Naive thymus-derived CD4-positive, alpha-beta T cell (primary cell): Measurements from ENCODE around the gene RABGAP1. TPM values are rescaled to one million over a fixed set of nuclear protein-coding genes. Genes with fewer than 3 reads are reported as not detected.

ENCODE experiments used
- ATAC-seq: fragments of 150-1000 bp; cut with Tn5 transposase; 2 replicates; pipeline ENCODE4 v1.10.0; 2021; ENCODE audit warnings: mild to moderate bottlenecking, moderate library complexity
- CTCF ChIA-PET: fragments of 350-600 bp; sonication (Branson Sonifier 250); formaldehyde crosslinking; loops from one replicate; lab custom pipeline; 2021; ENCODE audit warnings: antibody characterized with exemption; lab: Charles Lee
- POLR2A ChIA-PET: fragments of 350-600 bp; sonication (Branson Sonifier 250); formaldehyde crosslinking; loops from one replicate; lab custom pipeline; 2021; ENCODE audit warnings: antibody characterized with exemption, inconsistent platforms; lab: Charles Lee
- DNase-seq, 9 donors: peaks; one replicate each; pipeline versions ENCODE4 v3.0.0 to v3.0.0-alpha.2; 2020 to 2022; ENCODE audit warnings: mixed read lengths in 1 of 9
- H3K27ac ChIP-seq: one replicate; pipeline ENCODE4 v1.7.0; 2013; ENCODE audit warnings: mild to moderate bottlenecking, low read depth, low read length, moderate library complexity
- H3K27me3 ChIP-seq, 2 donors: one replicate each; pipeline ENCODE4 v1.7.0; 2013; ENCODE audit warnings: low read length in 2 of 2, mild to moderate bottlenecking in 2 of 2, moderate library complexity in 2 of 2; ENCODE audit not compliant: control insufficient read depth in 2 of 2, insufficient read depth in 2 of 2
- H3K36me3 ChIP-seq, 3 experiments: 1 replicate in 2 of 3; 2 replicates in 1 of 3; pipeline ENCODE4 v1.7.0; 2013; ENCODE audit warnings: low read length in 3 of 3, mild to moderate bottlenecking in 3 of 3, moderate library complexity in 1 of 3; ENCODE audit not compliant: insufficient read depth in 3 of 3, control insufficient read depth in 2 of 3
- H3K4me1 ChIP-seq, 2 donors: one replicate each; pipeline ENCODE4 v1.7.0; 2013; ENCODE audit warnings: low read length in 2 of 2, mild to moderate bottlenecking in 2 of 2, moderate library complexity in 1 of 2; ENCODE audit not compliant: control insufficient read depth in 2 of 2, insufficient read depth in 2 of 2
- H3K4me3 ChIP-seq: 2 replicates; pipeline ENCODE4 v1.7.0; 2013; ENCODE audit warnings: mild to moderate bottlenecking, low read length
- H3K9me3 ChIP-seq, 3 experiments: 1 replicate in 2 of 3; 2 replicates in 1 of 3; pipeline ENCODE4 v1.7.0; 2013; ENCODE audit warnings: low read length in 3 of 3; ENCODE audit not compliant: control insufficient read depth in 2 of 3
- H3K27ac Mint-ChIP-seq, 9 donors: one replicate each; pipeline ENCODE4 v1.8.0; 2020 to 2022; ENCODE audit warnings: mixed read lengths in 9 of 9, mild to moderate bottlenecking in 8 of 9, moderate library complexity in 5 of 9, inconsistent platforms in 2 of 9
- H3K27me3 Mint-ChIP-seq, 5 donors: one replicate each; pipeline ENCODE4 v1.8.0; 2021 to 2022; ENCODE audit warnings: mixed read lengths in 5 of 5, mild to moderate bottlenecking in 1 of 5
- H3K36me3 Mint-ChIP-seq, 5 donors: one replicate each; pipeline ENCODE4 v1.8.0; 2020 to 2022; ENCODE audit warnings: mixed read lengths in 5 of 5, mild to moderate bottlenecking in 3 of 5, inconsistent platforms in 1 of 5
- H3K4me1 Mint-ChIP-seq, 7 donors: one replicate each; pipeline ENCODE4 v1.8.0; 2020 to 2022; ENCODE audit warnings: mixed read lengths in 7 of 7, mild to moderate bottlenecking in 3 of 7, inconsistent platforms in 1 of 7
- H3K4me3 Mint-ChIP-seq, 10 donors: one replicate each; pipeline ENCODE4 v1.8.0; 2020 to 2022; ENCODE audit warnings: mild to moderate bottlenecking in 10 of 10, mixed read lengths in 10 of 10, moderate library complexity in 6 of 10, inconsistent platforms in 2 of 10
- H3K9me3 Mint-ChIP-seq, 11 donors: one replicate each; pipeline ENCODE4 v1.8.0; 2020 to 2022; ENCODE audit warnings: mixed read lengths in 11 of 11, mild to moderate bottlenecking in 4 of 11, inconsistent platforms in 1 of 11, moderate library complexity in 1 of 11
- intact Hi-C, 2 donors: fragments of 100-400 bp; cut with micrococcal nuclease; formaldehyde crosslinking; loops; one replicate each; pipeline ENCODE4 v1.15.1; 2023
- polyA plus RNA-seq, 2 donors: library from polyadenylated mRNA; unstranded; fragments of 300-500 nt; fragmentation: Illumina TruSeq; gene quantifications; one replicate each; pipeline ENCODE4 v1.2.3, GENCODE V29; 2021
- total RNA-seq, 6 experiments: library from RNA in 5 of 6; stranded (reverse) in 5 of 6; gene quantifications; 1 replicate in 5 of 6; 2 replicates in 1 of 6; pipeline ENCODE4 v1.2.3 and lab custom pipeline; 2021 to 2026

Gene RABGAP1
- total and polyA plus RNA-seq, 7 experiments from 2014 or later: 25.5 to 45.7 (median 34.1) TPM

- H3K4me3 ChIP-seq: no peak overlapping the region
- ChIA-PET CTCF (interaction anchor here (1.4 kb wide), 1 partner anchor 214 kb away, joined by 5 read pairs; no protein-coding TSS in a partner anchor), POLR2A (interaction anchor here (0.8 kb wide), 1 partner anchor 99 kb away, joined by 3 read pairs; no protein-coding TSS in a partner anchor)
- H3K36me3 ChIP-seq: peaks cover 0 to 31% (median 0%) of the 10 kb centered on the region in 3 experiments
- H3K4me1 ChIP-seq: no peaks in the 10 kb centered on the region
- no peaks in the 10 kb centered on the region for H3K9me3 Mint-ChIP-seq
- no peak overlapping the region for H3K4me3 Mint-ChIP-seq
- peaks cover 0 to 24% (median 15%) of the 10 kb centered on the region in 5 donors for H3K36me3 Mint-ChIP-seq
- ATAC-seq (no peak), DNase-seq (no peak)
- no peaks in the 10 kb centered on the region for H3K9me3 ChIP-seq
- no peaks in the 10 kb centered on the region for H3K27me3 ChIP-seq
- no peaks in the 10 kb centered on the region for H3K27me3 Mint-ChIP-seq
- intact Hi-C loops: no loop called here
- peaks cover 0 to 6% (median 0%) of the 10 kb centered on the region in 7 donors for H3K4me1 Mint-ChIP-seq
- H3K27ac ChIP-seq: no peak overlapping the region
- no peak overlapping the region for H3K27ac Mint-ChIP-seq
Measured at GRCh38 chr9:123135430-123135829, 194.6 kb downstream of the RABGAP1 start.

DNA sequence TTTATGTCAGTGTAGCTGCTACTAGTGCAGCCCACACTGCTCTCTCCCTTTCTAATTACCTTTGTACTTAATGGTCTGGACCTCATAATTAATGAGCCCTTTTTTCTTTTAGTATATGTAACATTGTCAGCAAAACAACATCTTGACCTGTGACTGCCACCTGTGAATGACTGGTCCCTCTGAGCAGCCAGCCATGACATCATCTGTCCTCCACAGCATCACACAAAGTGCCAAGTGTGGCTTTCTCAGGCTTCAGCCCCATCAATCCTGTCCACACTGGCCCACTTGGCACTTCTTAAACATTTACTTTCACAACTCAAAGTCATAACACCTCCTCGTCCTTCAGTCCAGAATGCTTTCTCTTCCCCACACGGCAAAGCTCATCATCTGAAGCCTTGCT is 197.3 kb downstream of the RABGAP1 start:
- peaks cover 0 to 10% (median 0%) of the 10 kb centered on the region in 3 experiments for H3K36me3 ChIP-seq
- Mint-ChIP-seq H3K27me3 (no peaks in the 10 kb centered on the region), H3K27ac (peak overlapping the region in 1 of 9 donors; percentile 11), H3K36me3 (peaks cover 2 to 36% (median 15%) of the 10 kb centered on the region in 5 donors), H3K4me3 (no peak overlapping the region), H3K4me1 (peaks cover 0 to 6% (median 0%) of the 10 kb centered on the region in 7 donors), H3K9me3 (no peaks in the 10 kb centered on the region)
- H3K27ac ChIP-seq: no peak overlapping the region
- CTCF ChIA-PET: no interaction called here
- ATAC-seq (no peak), DNase-seq (no peak)
- POLR2A ChIA-PET: no interaction called here
- H3K4me1 ChIP-seq: no peaks in the 10 kb centered on the region
- H3K4me3 ChIP-seq: no peak overlapping the region
- no peaks in the 10 kb centered on the region for H3K9me3 ChIP-seq
- intact Hi-C loops: no loop called here
- no peaks in the 10 kb centered on the region for H3K27me3 ChIP-seq

DNA sequence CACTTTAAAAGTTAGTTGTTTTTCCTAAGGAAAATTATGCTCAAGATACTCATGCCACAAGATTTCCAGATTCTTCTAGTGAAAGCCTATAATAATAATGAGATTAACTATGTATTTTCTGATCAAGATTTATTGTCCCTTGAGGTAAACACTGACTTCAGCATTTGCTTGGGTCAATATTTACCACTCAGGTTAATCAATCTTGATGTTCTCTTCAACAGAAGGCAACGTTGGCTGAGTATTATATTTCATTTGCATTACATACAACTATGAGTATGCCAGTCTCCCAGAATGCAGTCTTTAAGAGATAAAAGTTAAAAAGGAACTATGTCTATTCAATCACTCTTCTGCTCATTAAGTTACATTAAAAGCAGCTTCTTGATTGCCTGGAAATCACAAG is 208.2 kb downstream of the RABGAP1 start:
- Mint-ChIP-seq H3K4me1 (no peaks in the 10 kb centered on the region), H3K27ac (no peak overlapping the region), H3K27me3 (no peaks in the 10 kb centered on the region), H3K36me3 (peaks cover 0 to 40% (median 22%) of the 10 kb centered on the region in 5 donors), H3K9me3 (peaks cover 0 to 1% (median 0%) of the 10 kb centered on the region in 11 donors), H3K4me3 (no peak overlapping the region)
- no peaks in the 10 kb centered on the region for H3K4me1 ChIP-seq
- H3K27me3 ChIP-seq: no peaks in the 10 kb centered on the region
- H3K4me3 ChIP-seq: no peak overlapping the region
- DNase-seq (no peak), ATAC-seq (no peak)
- POLR2A ChIA-PET: no interaction called here
- intact Hi-C loops: no loop called here
- H3K36me3 ChIP-seq: peaks cover 0 to 10% (median 0%) of the 10 kb centered on the region in 3 experiments
- CTCF ChIA-PET: no interaction called here
- no peaks in the 10 kb centered on the region for H3K9me3 ChIP-seq
- H3K27ac ChIP-seq: no peak overlapping the region

DNA sequence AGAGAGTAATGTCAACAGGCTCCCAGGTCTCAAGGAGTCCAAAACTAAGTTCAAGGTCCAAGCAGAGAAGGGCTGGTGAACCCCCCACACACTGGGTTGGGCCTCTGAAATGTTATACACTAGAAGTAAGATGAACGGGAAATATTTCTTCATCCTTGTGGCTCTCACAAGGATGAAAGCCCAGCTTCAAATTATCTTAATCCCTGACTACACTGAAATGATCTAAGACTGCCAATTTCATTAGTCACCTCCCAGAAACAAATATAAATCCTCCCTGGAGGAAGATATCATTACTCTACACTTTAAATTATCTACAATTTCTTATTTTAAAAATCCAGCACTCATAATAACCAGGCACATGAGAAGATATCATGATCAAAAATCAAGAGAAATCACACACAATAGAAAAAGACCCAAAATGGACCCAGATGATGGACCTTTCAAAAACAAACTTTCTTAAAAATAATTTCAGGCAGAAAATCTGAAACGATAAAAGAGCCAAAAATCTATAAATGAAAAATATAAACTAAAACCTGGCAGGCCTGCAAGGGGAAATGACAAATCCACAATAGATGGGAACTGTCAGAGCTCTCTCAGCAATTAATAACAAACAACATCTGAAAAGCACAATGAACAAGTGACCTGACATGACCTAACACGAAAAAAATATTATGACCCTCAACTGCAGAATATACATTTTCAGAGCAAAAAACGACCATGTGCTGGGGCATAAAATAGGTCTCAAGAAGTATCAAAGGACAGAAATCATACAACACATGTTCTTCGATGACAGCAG is 210.1 kb downstream of the RABGAP1 start:
- H3K9me3 ChIP-seq: no peaks in the 10 kb centered on the region
- CTCF ChIA-PET: interaction anchor here (0.7 kb wide), 1 partner anchor 1635 kb away, joined by 3 read pairs; no protein-coding TSS in a partner anchor

More for the DNA sequence above, 210.1 kb downstream of the RABGAP1 start:
- no peak overlapping the region for H3K4me3 Mint-ChIP-seq
- POLR2A ChIA-PET: no interaction called here
- Histone ChIP-seq H3K27me3 (no peaks in the 10 kb centered on the region), H3K27ac (no peak overlapping the region), H3K36me3 (peaks cover 0 to 22% (median 0%) of the 10 kb centered on the region in 3 experiments), H3K4me3 (no peak overlapping the region), H3K4me1 (no peaks in the 10 kb centered on the region)
- no peak overlapping the region for H3K27ac Mint-ChIP-seq
- intact Hi-C loops: no loop called here
- no peak for ATAC-seq
- peaks cover 0 to 1% (median 0%) of the 10 kb centered on the region in 11 donors for H3K9me3 Mint-ChIP-seq
- H3K27me3 Mint-ChIP-seq: no peaks in the 10 kb centered on the region
- DNase-seq: no peak
- peaks cover 0 to 34% (median 17%) of the 10 kb centered on the region in 5 donors for H3K36me3 Mint-ChIP-seq
- H3K4me1 Mint-ChIP-seq: no peaks in the 10 kb centered on the region

Other genes with a start within 250 kb of the RABGAP1 start
- gene OR1L4, start 217.0 kb upstream of the RABGAP1 start, total RNA-seq: not detected
- not detected for gene OR1L4, start 217.0 kb upstream of the RABGAP1 start, polyA plus RNA-seq
- gene OR1L6, start 198.7 kb upstream of the RABGAP1 start, total RNA-seq: not detected
- gene OR1L6, start 198.7 kb upstream of the RABGAP1 start, polyA plus RNA-seq: not detected
- not detected for gene OR5C1, start 152.1 kb upstream of the RABGAP1 start, total RNA-seq
- not detected for gene OR5C1, start 152.1 kb upstream of the RABGAP1 start, polyA plus RNA-seq
- gene OR1K1, start 140.9 kb upstream of the RABGAP1 start, total RNA-seq: not detected
- not detected for gene OR1K1, start 140.9 kb upstream of the RABGAP1 start, polyA plus RNA-seq
- gene PDCL, start 112.4 kb upstream of the RABGAP1 start, total RNA-seq: 10 to 100 TPM; 13.6 to 25.8 (median 18.1) TPM
- 10 to 100 TPM in 1 of 2 donors, 1 to 10 TPM in 1; 8.8 to 10.5 TPM for gene PDCL, start 112.4 kb upstream of the RABGAP1 start, polyA plus RNA-seq
- 10 to 100 TPM; 52.3 to 66.4 (median 57.0) TPM for gene RC3H2, start 35.7 kb upstream of the RABGAP1 start, total RNA-seq
- 10 to 100 TPM; 18.7 to 25.3 TPM for gene RC3H2, start 35.7 kb upstream of the RABGAP1 start, polyA plus RNA-seq
- 10 to 100 TPM in 3 of 5 experiments, 1 to 10 TPM in 2; 3.7 to 17.8 (median 14.4) TPM for gene ZBTB6, start 27.7 kb upstream of the RABGAP1 start, total RNA-seq
- gene ZBTB6, start 27.7 kb upstream of the RABGAP1 start, polyA plus RNA-seq: 1 to 10 TPM; 2.0 to 2.8 TPM
- gene ZBTB26, start 9.5 kb upstream of the RABGAP1 start, total RNA-seq: 10 to 100 TPM in 2 of 5 experiments, 1 to 10 TPM in 3; 4.6 to 11.0 (median 8.6) TPM
- gene ZBTB26, start 9.5 kb upstream of the RABGAP1 start, polyA plus RNA-seq: 1 to 10 TPM; 1.1 to 1.2 TPM
- gene GPR21, start 92.6 kb downstream of the RABGAP1 start, total RNA-seq: 1 to 10 TPM in 4 of 5 experiments, not detected in 1; 1.1 to 2.4 (median 1.8) TPM
- gene GPR21, start 92.6 kb downstream of the RABGAP1 start, polyA plus RNA-seq: not detected